Suppressor macrophage (primary cell): Measurements from ENCODE around the gene ZSWIM3.
A peak's percentile ranks its signal among the peaks of the same experiment; 100 is the strongest.

Experiments used
- DNase-seq, 4 experiments: peaks; one replicate each; pipeline ENCODE4 v3.0.0-alpha.2; 2020 to 2022

Gene ZSWIM3

DNA sequence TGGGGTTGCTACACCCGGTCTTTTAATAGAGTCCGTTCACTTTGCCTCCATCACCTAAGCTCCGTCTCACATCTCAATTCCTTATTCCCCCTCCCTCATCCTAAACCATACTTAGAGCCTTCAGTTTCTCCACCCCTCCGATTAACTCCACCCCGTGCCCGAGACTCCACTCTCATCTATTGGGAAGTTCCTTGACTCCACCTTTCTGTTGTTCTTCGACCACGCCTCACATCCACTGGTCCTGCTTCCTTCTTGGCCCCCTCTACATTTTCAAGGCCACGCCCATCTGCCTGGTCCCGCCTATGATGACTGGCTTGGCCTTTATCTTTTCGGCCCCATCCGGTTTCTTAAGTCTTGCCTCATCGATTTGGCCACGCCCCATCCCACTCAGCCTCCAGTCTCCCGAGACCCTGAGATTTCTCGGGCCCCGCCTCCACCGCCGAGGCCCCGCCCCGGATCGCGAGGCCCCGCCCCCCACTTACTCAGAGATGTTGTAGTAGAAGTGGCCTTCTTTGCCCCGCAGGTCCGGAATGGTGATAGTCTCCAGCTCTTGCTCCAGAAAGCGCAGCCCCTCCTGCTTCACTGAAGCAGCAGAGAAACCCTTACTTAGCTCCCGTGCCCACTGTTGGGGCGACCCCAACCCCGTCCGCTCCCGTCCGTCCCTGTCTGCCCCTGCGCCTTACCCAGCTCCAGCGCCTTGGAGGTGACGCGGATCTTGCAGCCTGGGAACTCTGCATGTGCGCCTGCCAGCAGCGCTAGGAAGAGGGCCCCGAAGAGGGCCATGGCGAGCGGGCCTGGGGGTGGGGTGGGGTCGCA, 53.5 kb downstream of the ZSWIM3 start:
- peak; percentile 97 to 99 (median 98) for DNase-seq

GRCh38 chr20:45911486-45912343, 54.3 kb downstream of the ZSWIM3 start, which contains the start of gene PLTP:
TSS of gene PLTP (minus strand) at chr20:45912155. CDS start at chr20:45911452, 703 bp downstream.
- DNase-seq, result peak; percentile 35 to 60 (median 49)

- no peak for DNase-seq
Observed at GRCh38 chr20:45912344-45912682, 54.9 kb downstream of the ZSWIM3 start.

- DNase-seq, result peak; percentile 53 to 92 (median 74)
Observed at GRCh38 chr20:45913116-45913515, 55.7 kb downstream of the ZSWIM3 start.

DNA sequence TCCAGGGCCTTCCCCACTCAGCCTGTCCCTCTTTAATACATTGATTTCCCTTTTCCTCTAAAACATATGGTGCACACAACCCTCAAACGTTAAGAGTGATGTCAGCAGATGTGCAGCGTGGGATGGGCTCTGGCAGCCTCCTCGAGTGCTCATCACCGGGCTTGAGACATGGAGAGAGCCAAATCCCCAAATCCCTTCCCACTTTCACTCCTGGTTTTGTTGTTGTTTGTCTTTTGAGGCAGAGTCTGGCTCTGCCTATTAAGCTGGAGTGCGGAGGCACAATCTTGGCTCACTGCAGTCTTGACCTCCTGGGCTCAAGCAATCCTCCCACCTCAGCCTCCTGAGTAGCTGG, 60.4 kb downstream of the ZSWIM3 start:
- peak in 3 of 4 experiments; percentile 36 to 44 (median 41) for DNase-seq

- DNase-seq, result peak; percentile 30 to 74 (median 66)
Observed at GRCh38 chr20:45918182-45918737, 60.8 kb downstream of the ZSWIM3 start.

DNA sequence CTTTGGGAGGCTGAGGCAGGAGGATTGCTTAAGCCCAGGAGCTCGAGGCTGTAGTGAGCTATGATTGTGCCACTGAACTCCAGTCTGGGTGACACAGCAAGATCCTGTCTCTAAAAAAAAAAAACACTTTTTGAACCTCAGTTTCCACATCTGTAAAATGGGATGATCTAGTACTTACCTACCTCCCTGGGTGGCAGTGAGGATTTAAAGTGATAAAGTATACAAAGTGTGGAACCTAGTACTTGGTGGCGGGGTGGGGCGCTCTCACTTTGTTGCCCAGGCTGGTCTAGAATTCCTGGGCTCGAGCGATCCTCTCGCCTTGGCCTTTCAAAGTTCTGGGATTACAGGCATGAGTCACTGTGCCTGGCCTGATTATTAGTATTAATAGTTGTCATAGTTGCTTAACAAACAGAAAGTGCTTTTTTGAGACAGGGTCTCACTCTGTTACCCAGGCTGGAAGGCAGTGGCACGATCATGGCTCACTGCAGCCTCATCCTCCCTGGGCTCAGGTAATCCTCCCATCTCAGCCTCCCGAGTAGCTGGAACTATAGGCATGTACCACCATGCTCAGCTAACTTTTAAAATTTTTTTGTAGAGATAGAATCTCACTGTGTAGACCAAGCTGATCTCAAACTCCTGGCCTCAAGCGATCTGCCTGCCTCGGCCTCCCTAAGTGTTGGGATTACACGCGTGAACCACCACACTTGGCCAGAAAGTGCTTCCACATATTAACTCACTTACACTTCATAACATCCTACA, 61.5 kb downstream of the ZSWIM3 start:
- DNase-seq, result no peak

GRCh38 chr20:45919542-45920399, 62.4 kb downstream of the ZSWIM3 start:
- DNase-seq, result no peak

DNA sequence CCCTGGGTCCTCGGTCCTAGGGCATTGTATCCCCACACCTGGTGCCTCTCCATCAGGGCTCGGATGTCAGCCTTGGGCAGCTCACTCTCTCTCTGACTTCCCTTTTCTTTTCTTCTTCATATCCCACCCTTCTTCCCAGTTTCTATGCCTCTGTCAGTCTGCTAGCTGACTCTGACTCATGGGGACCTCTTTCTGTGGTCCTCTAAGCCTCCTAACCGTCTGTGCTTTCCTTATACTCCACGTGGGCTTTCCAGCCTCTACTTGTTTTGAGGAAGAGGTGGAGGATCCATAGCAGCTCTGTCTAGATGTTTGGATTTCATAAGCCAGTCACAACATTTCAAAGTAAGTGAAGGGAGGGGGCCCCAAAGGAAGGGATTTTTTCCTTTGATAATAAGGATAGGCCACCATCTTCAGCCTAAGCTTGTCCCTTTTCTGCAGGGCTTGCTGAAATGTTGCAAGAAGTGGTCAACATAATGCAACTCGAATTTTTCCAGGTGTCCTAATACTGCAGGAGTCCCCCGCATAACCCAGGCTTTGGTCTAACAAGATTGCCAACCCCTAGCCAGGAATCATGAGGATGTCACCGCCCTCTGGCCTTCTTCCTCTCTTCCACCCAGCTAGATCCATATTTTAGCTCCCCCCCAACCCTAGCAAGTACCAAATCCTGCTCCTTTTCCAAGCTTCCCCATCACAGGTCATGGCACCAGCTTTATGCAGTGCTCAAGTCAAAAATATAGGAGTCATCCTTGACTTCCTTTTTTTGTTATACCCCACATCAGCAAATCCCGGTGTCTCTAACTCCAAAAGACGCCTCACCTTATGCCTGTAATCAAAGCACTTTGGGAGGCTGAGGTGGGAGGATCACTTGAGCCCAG, 63.3 kb downstream of the ZSWIM3 start:
- peak; percentile 52 to 79 (median 67) for DNase-seq

GRCh38 chr20:45921337-45922189, 64.1 kb downstream of the ZSWIM3 start:
- DNase-seq, result no peak

GRCh38 chr20:45924391-45925261, 67.2 kb downstream of the ZSWIM3 start:
- peak; percentile 61 to 88 (median 77) for DNase-seq

GRCh38 chr20:45925821-45926506, 68.5 kb downstream of the ZSWIM3 start:
- DNase-seq, result no peak

- DNase-seq, result no peak
Observed at GRCh38 chr20:45926731-45927070, 69.3 kb downstream of the ZSWIM3 start.

- no peak for DNase-seq
Observed at GRCh38 chr20:45927071-45927878, 69.9 kb downstream of the ZSWIM3 start.
